PC-3 (cell line): Measurements from ENCODE around the gene GREM1. TPM values are rescaled to one million over a fixed set of nuclear protein-coding genes. Genes with fewer than 3 reads are reported as not detected.

Experiments
- ATAC-seq: fragments of 200-7000 bp; cut with Tn5 transposase; 2 replicates; pipeline ENCODE4 v1.9.1; 2020; ENCODE audit warnings: mild to moderate bottlenecking, moderate library complexity
- BruUV-seq: library from RNA; stranded (reverse); fragments of 400-500 nt; replicated peaks from 2 replicates; lab custom pipeline; 2021; lab: Mats Ljungman, UMichigan
- CTCF ChIA-PET: fragments of 300-600 bp; sonication (Branson Sonifier 250); formaldehyde crosslinking; loops from one replicate; lab custom pipeline; 2022; ENCODE audit warnings: antibody characterized with exemption; lab: Charles Lee
- POLR2A ChIA-PET: fragments of 300-600 bp; sonication (Branson Sonifier 250); formaldehyde crosslinking; loops from one replicate; lab custom pipeline; 2022; ENCODE audit warnings: antibody characterized with exemption; ENCODE audit not compliant: unreplicated experiment; lab: Charles Lee
- DNase-seq: peaks from one replicate; pipeline ENCODE4 v3.0.0-alpha.2; 2015
- H2AFZ ChIP-seq: fragments of 300-600 bp; sonication (generic); 2 replicates; pipeline ENCODE4 v1.6.0; 2016; ENCODE audit warnings: antibody characterized with exemption, low read length
- H3F3A ChIP-seq: fragments of 300-600 bp; sonication (generic); one replicate; pipeline ENCODE4 v1.6.0; 2017; ENCODE audit warnings: antibody characterized with exemption, low read length, control low read depth, mild to moderate bottlenecking; ENCODE audit not compliant: unreplicated experiment
- H3K27ac ChIP-seq: fragments of 300-600 bp; sonication (generic); 2 replicates; pipeline ENCODE4 v1.5.1; 2016; ENCODE audit warnings: mild to moderate bottlenecking, low read length
- H3K27me3 ChIP-seq: fragments of 300-600 bp; sonication (generic); 2 replicates; pipeline ENCODE4 v1.6.1; 2016; ENCODE audit warnings: low read length, mixed read lengths
- H3K36me3 ChIP-seq: fragments of 300-600 bp; sonication (generic); 2 replicates; pipeline ENCODE4 v1.6.1; 2016; ENCODE audit warnings: low read depth, mixed run types, low read length, mixed read lengths
- H3K4me1 ChIP-seq: fragments of 300-600 bp; sonication (generic); 2 replicates; pipeline ENCODE4 v1.5.1; 2016; ENCODE audit warnings: low read length; ENCODE audit not compliant: insufficient read depth
- H3K4me2 ChIP-seq: fragments of 300-600 bp; sonication (generic); 2 replicates; pipeline ENCODE4 v1.6.0; 2016; ENCODE audit warnings: low read length
- H3K4me3 ChIP-seq: fragments of 300-600 bp; sonication (generic); 2 replicates; pipeline ENCODE4 v1.5.1; 2016; ENCODE audit warnings: mild to moderate bottlenecking, low read length, mixed read lengths
- H3K79me2 ChIP-seq: fragments of 300-600 bp; sonication (generic); 2 replicates; pipeline ENCODE4 v1.6.1; 2017; ENCODE audit warnings: low read length, mixed read lengths
- H3K9ac ChIP-seq: fragments of 300-600 bp; sonication (generic); 2 replicates; pipeline ENCODE4 v1.6.0; 2016; ENCODE audit warnings: mild to moderate bottlenecking, low read length
- H3K9me2 ChIP-seq: fragments of 300-600 bp; sonication (generic); replicated peaks from 2 replicates; pipeline ENCODE4 v1.6.1; 2016; ENCODE audit warnings: mixed run types, low read length, mixed read lengths
- H3K9me3 ChIP-seq: fragments of 300-600 bp; sonication (generic); 2 replicates; pipeline ENCODE4 v1.6.1; 2016; ENCODE audit warnings: low read length, mixed read lengths
- H4K20me1 ChIP-seq: fragments of 300-600 bp; sonication (generic); 2 replicates; pipeline ENCODE4 v1.6.1; 2016; ENCODE audit warnings: low read length, mixed read lengths
- CTCF ChIP-seq: fragments of 300-600 bp; sonication (generic); conservative IDR thresholded peaks from 2 replicates; pipeline ENCODE4 v1.5.1; 2017; ENCODE audit warnings: antibody characterized with exemption, low read depth, mild to moderate bottlenecking, low read length
- EZH2 ChIP-seq: fragments of 300-600 bp; sonication (generic); IDR thresholded peaks from one replicate; pipeline ENCODE4 v1.6.1; 2017; ENCODE audit warnings: antibody characterized with exemption, mild to moderate bottlenecking, low read length; ENCODE audit not compliant: unreplicated experiment
- EZH2phosphoT487 ChIP-seq: fragments of 300-600 bp; sonication (generic); IDR thresholded peaks from 2 replicates; pipeline ENCODE4 v1.6.1; 2018; ENCODE audit warnings: mild to moderate bottlenecking, antibody characterized with exemption, low read length, borderline replicate concordance
- intact Hi-C: fragments of 100-400 bp; cut with micrococcal nuclease; formaldehyde crosslinking; loops from 2 replicates; pipeline ENCODE4 v1.9.0; 2023
- total RNA-seq: library from RNA; depleted of rRNA; stranded (reverse); fragments of >200 nt; gene quantifications from 2 replicates; pipeline ENCODE4 v1.2.3, GENCODE V29; 2014

Gene GREM1
- total RNA-seq, 1 experiment from 2014 or later, result 1.6 TPM

GRCh38 chr15:32683906-32684584 is 33.8 kb upstream of the GREM1 start:
- no peaks in the 10 kb centered on the region for H3K79me2 ChIP-seq
- H3K4me3 ChIP-seq, result no peak overlapping the region
- no peaks in the 10 kb centered on the region for H3K36me3 ChIP-seq
- ChIA-PET POLR2A (no interaction called here), CTCF (interaction anchor here (1.4 kb wide), 1 partner anchor 21 kb away, joined by 3 read pairs; no protein-coding TSS in a partner anchor)
- TF ChIP-seq CTCF (no peak), EZH2phosphoT487 (no peak), EZH2 (no peak)
- no peaks in the 10 kb centered on the region for H3K9me3 ChIP-seq
- H3K27me3 ChIP-seq, result no peaks in the 10 kb centered on the region
- DNase-seq, result peak; percentile 88
- BruUV-seq, result no TSS peak
- intact Hi-C loops, result loop anchor here (2.0 kb wide), 1 partner anchor 91 kb away; no protein-coding TSS in a partner anchor
- H4K20me1 ChIP-seq, result no peaks in the 10 kb centered on the region
- peaks cover 48% of the 10 kb centered on the region for H3K4me1 ChIP-seq
- peak overlapping the region; percentile 70 for H3K27ac ChIP-seq
- ATAC-seq, result peak; percentile 73
- 0 out of 2 replicates have a peak overlapping the region, but pooled peaks have one; percentile 15 for H3K4me2 ChIP-seq
- no peak overlapping the region for H2AFZ ChIP-seq
- no peaks in the 10 kb centered on the region for H3K9me2 ChIP-seq
- peak overlapping the region; percentile 36; the same call in 1 of the 2 replicates for H3K9ac ChIP-seq
- no peaks in the 10 kb centered on the region for H3F3A ChIP-seq

GRCh38 chr15:32685576-32685975 is 32.2 kb upstream of the GREM1 start:
- H2AFZ ChIP-seq, result no peak overlapping the region
- H4K20me1 ChIP-seq, result no peaks in the 10 kb centered on the region

More at GRCh38 chr15:32685576-32685975, 32.2 kb upstream of the GREM1 start:
- Histone ChIP-seq H3K27ac (no peak overlapping the region), H3K4me3 (no peak overlapping the region), H3K4me2 (no peak overlapping the region), H3K79me2 (no peaks in the 10 kb centered on the region), H3K4me1 (peaks cover 52% of the 10 kb centered on the region), H3F3A (no peaks in the 10 kb centered on the region), H3K27me3 (no peaks in the 10 kb centered on the region), H3K9ac (no peak overlapping the region), H3K9me2 (no peaks in the 10 kb centered on the region), H3K9me3 (no peaks in the 10 kb centered on the region), H3K36me3 (no peaks in the 10 kb centered on the region)
- TF ChIP-seq CTCF (no peak), EZH2phosphoT487 (no peak), EZH2 (no peak)
- DNase-seq (no peak), ATAC-seq (no peak)
- intact Hi-C loops, result no loop called here
- POLR2A ChIA-PET, result no interaction called here
- no TSS peak for BruUV-seq
- CTCF ChIA-PET, result no interaction called here
